ENCODE measurements around the gene EHD3. TPM values are rescaled to one million over a fixed set of nuclear protein-coding genes. Genes with fewer than 3 reads are reported as not detected.
A peak's percentile ranks its signal among the peaks of the same experiment; 100 is the strongest.

EHD3 gene
- total RNA-seq, 1 donor from 2014 or later, result 3.9 TPM

DNA sequence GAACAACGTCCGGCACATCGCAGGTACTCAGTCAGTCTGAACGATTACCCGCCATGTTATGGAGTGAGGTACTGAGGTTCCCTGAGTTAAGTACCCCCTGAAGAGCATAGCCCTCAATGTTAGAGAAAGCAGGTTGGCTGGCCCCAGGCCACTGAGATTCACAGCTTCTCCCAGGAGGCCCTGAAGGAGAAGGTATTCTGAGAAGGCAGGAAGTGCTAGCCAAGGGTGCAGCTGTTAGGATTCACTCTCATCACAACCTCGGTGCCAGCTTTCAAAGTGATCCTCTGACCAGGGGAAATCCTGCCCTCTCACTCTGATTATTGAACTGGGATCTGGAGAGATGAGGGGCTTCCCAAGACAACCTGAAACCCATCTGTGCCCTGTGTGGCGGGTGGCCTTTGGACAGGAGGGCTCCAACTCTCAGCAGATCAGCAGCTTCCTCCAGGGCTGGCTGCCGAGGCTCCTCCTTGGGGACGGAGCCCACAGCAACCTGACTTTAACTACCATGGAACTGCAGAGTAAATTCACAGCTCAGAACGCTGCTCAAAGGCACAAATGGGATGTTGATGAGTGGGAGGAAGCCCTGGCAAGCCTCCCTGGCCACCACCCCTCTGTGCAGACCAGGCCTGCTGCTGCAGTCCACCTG lies 7.8 kb downstream of the EHD3 start:
- no peak for TF ChIP-seq EZH2 (IDR thresholded peaks at IDR 0.05)
- TF ChIP-seq, protein P1, sequence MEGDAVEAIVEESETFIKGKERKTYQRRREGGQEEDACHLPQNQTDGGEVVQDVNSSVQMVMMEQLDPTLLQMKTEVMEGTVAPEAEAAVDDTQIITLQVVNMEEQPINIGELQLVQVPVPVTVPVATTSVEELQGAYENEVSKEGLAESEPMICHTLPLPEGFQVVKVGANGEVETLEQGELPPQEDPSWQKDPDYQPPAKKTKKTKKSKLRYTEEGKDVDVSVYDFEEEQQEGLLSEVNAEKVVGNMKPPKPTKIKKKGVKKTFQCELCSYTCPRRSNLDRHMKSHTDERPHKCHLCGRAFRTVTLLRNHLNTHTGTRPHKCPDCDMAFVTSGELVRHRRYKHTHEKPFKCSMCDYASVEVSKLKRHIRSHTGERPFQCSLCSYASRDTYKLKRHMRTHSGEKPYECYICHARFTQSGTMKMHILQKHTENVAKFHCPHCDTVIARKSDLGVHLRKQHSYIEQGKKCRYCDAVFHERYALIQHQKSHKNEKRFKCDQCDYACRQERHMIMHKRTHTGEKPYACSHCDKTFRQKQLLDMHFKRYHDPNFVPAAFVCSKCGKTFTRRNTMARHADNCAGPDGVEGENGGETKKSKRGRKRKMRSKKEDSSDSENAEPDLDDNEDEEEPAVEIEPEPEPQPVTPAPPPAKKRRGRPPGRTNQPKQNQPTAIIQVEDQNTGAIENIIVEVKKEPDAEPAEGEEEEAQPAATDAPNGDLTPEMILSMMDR (IDR thresholded peaks at IDR 0.05), result no peak
- no peak for TF ChIP-seq EZH2phosphoT487 (IDR thresholded peaks at IDR 0.05)
- Histone ChIP-seq H3F3A (ENCODE audit: low read depth) (no peaks in the 10 kb centered on the region), H3K4me2 (no peak overlapping the region), H3K4me1 (no peaks in the 10 kb centered on the region), H3K79me2 (ENCODE audit: low read depth) (peaks cover 5% of the 10 kb centered on the region), H3K27ac (no peak overlapping the region), H3K9me3 (ENCODE audit: low read depth) (no peaks in the 10 kb centered on the region), H3K4me3 (no peak overlapping the region), H4K20me1 (ENCODE audit: low read depth) (no peaks in the 10 kb centered on the region), H3K9ac (no peak overlapping the region), H3K27me3 (no peaks in the 10 kb centered on the region), H3K36me3 (no peaks in the 10 kb centered on the region), H2AFZ (replicated peaks) (no peak overlapping the region)
- H3K27me3 Mint-ChIP-seq (ENCODE audit: insufficient read depth, low read depth), result peaks cover 2% of the 10 kb centered on the region
- no peaks in the 10 kb centered on the region for H3K9me3 Mint-ChIP-seq
- no peak overlapping the region for H3K27ac Mint-ChIP-seq
- H3K36me3 Mint-ChIP-seq, result peaks cover 4% of the 10 kb centered on the region
- DNase-seq (ENCODE audit: low spot score), result no peak
- H3K4me1 Mint-ChIP-seq, result peaks cover 3% of the 10 kb centered on the region
- no peak overlapping the region for H3K4me3 Mint-ChIP-seq

DNA sequence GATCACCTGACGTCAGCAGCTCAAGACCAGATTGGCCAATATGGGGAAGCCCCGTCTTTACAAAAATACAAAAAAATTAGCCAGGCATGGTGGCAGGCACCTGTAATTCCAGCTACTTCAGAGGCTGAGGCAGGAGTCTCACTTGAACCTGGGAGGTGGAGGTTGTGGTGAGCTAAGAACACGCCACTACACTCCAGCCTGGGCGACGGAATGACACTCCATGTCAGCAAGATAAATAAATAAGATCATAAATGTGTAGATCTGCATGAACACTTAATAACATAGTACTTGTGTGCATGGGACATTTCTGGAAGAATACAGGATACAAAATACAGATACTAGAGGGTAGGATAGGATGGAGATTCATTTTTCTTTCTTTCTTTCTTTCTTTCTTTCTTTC lies 9.1 kb downstream of the EHD3 start:
- Histone ChIP-seq H3K9me3 (ENCODE audit: low read depth) (no peaks in the 10 kb centered on the region), H3K36me3 (no peaks in the 10 kb centered on the region), H3K79me2 (ENCODE audit: low read depth) (no peaks in the 10 kb centered on the region), H3K27me3 (no peaks in the 10 kb centered on the region), H3K9ac (no peak overlapping the region), H3K4me3 (no peak overlapping the region), H4K20me1 (ENCODE audit: low read depth) (no peaks in the 10 kb centered on the region), H3K27ac (no peak overlapping the region), H2AFZ (replicated peaks) (no peak overlapping the region), H3F3A (ENCODE audit: low read depth) (no peaks in the 10 kb centered on the region), H3K4me1 (no peaks in the 10 kb centered on the region), H3K4me2 (no peak overlapping the region)
- peaks cover 3% of the 10 kb centered on the region for H3K4me1 Mint-ChIP-seq
- DNase-seq (ENCODE audit: low spot score), result no peak
- H3K27ac Mint-ChIP-seq, result no peak overlapping the region
- no peaks in the 10 kb centered on the region for H3K9me3 Mint-ChIP-seq
- H3K36me3 Mint-ChIP-seq, result peaks cover 4% of the 10 kb centered on the region
- TF ChIP-seq EZH2phosphoT487 (IDR thresholded peaks at IDR 0.05) (no peak), EZH2 (IDR thresholded peaks at IDR 0.05) (no peak)
- TF ChIP-seq, protein P1 (IDR thresholded peaks at IDR 0.05), result no peak
- H3K4me3 Mint-ChIP-seq, result no peak overlapping the region
- H3K27me3 Mint-ChIP-seq (ENCODE audit: insufficient read depth, low read depth), result peaks cover 2% of the 10 kb centered on the region

DNA sequence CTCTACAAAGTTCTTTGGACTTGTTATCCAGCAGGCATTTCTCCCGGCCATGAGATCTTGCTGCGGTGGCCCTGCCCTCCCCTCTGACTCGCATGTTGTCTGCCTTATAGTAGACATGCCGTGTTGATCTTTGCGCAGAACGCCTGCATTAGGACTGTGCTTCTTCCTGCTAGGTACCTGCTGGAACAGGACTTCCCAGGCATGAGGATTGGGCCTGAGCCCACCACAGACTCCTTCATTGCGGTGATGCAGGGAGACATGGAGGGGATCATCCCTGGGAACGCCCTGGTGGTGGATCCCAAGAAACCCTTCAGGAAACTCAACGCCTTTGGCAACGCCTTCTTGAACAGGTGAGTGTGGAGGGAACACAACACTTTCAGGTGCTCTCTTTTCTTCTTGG lies 10.1 kb downstream of the EHD3 start:
- Histone ChIP-seq H3K4me1 (no peaks in the 10 kb centered on the region), H3K9ac (no peak overlapping the region), H3K27ac (no peak overlapping the region), H3F3A (ENCODE audit: low read depth) (no peaks in the 10 kb centered on the region), H3K9me3 (ENCODE audit: low read depth) (no peaks in the 10 kb centered on the region), H4K20me1 (ENCODE audit: low read depth) (no peaks in the 10 kb centered on the region), H3K79me2 (ENCODE audit: low read depth) (no peaks in the 10 kb centered on the region), H3K27me3 (no peaks in the 10 kb centered on the region), H3K4me3 (no peak overlapping the region), H2AFZ (replicated peaks) (no peak overlapping the region), H3K4me2 (no peak overlapping the region), H3K36me3 (no peaks in the 10 kb centered on the region)
- TF ChIP-seq EZH2 (IDR thresholded peaks at IDR 0.05) (no peak), EZH2phosphoT487 (IDR thresholded peaks at IDR 0.05) (no peak)
- TF ChIP-seq, protein P1 (IDR thresholded peaks at IDR 0.05), result no peak
- H3K27me3 Mint-ChIP-seq (ENCODE audit: insufficient read depth, low read depth), result no peaks in the 10 kb centered on the region
- DNase-seq (ENCODE audit: low spot score), result no peak
- H3K4me1 Mint-ChIP-seq, result peaks cover 3% of the 10 kb centered on the region
- H3K4me3 Mint-ChIP-seq, result peak overlapping the region; percentile 15
- H3K36me3 Mint-ChIP-seq, result peaks cover 4% of the 10 kb centered on the region
- no peak overlapping the region for H3K27ac Mint-ChIP-seq
- H3K9me3 Mint-ChIP-seq, result no peaks in the 10 kb centered on the region
